Measurements from ENCODE around the gene NGEF. TPM values are rescaled to one million over a fixed set of nuclear protein-coding genes. Genes with fewer than 3 reads are reported as not detected.

NGEF gene
- total RNA-seq, 1 donor from 2014 or later, result 0.35 TPM

GRCh38 chr2:232846055-232846454, 167.0 kb downstream of the NGEF start:
- DNase-seq (ENCODE audit: low spot score), result no peak

- DNase-seq (ENCODE audit: low spot score), result no peak
Observed at GRCh38 chr2:232843834-232844233, 169.2 kb downstream of the NGEF start.

GRCh38 chr2:232842689-232843088, 170.4 kb downstream of the NGEF start:
- no peak for DNase-seq (ENCODE audit: low spot score)

- DNase-seq (ENCODE audit: low spot score), result no peak
Observed at GRCh38 chr2:232839411-232840079, 173.5 kb downstream of the NGEF start.

GRCh38 chr2:232838406-232838874, 174.6 kb downstream of the NGEF start:
- DNase-seq (ENCODE audit: low spot score), result no peak

GRCh38 chr2:232836934-232837333, 176.1 kb downstream of the NGEF start:
- DNase-seq (ENCODE audit: low spot score), result no peak

- no peak for DNase-seq (ENCODE audit: low spot score)
Observed at GRCh38 chr2:232835687-232836208, 177.3 kb downstream of the NGEF start.

- no peak for DNase-seq (ENCODE audit: low spot score)
Observed at GRCh38 chr2:232833830-232834229, 179.2 kb downstream of the NGEF start.

- DNase-seq (ENCODE audit: low spot score), result no peak
Observed at GRCh38 chr2:232831496-232831895, 181.6 kb downstream of the NGEF start.

GRCh38 chr2:232829988-232830387, 183.1 kb downstream of the NGEF start:
- DNase-seq (ENCODE audit: low spot score), result no peak

Other genes with a start within 250 kb of the NGEF start
- not detected for gene KCNJ13, start 236.7 kb downstream of the NGEF start, total RNA-seq
- 0.64 TPM for gene SNORC, start 143.0 kb downstream of the NGEF start, total RNA-seq
- gene NEU2, start 19.4 kb upstream of the NGEF start, total RNA-seq, result not detected
- 28.8 TPM for gene INPP5D, start 47.1 kb upstream of the NGEF start, total RNA-seq
- gene ATG16L1, start 238.4 kb upstream of the NGEF start, total RNA-seq, result 20.5 TPM

All from mesenteric fat pad (tissue), 1 donor.